H1 (cell line): ENCODE data around the gene IREB2. TPM values are rescaled to one million over a fixed set of nuclear protein-coding genes. Genes with fewer than 3 reads are reported as not detected.

ENCODE experiments used
- CTCF ChIA-PET: fragments of 300-600 bp; sonication (Branson Sonifier 250); formaldehyde crosslinking; loops from one replicate; lab custom pipeline; 2021; ENCODE audit not compliant: partially characterized antibody; lab: Charles Lee
- POLR2A ChIA-PET: fragments of 300-600 bp; sonication (Branson Sonifier 250); formaldehyde crosslinking; loops from one replicate; lab custom pipeline; 2021; ENCODE audit warnings: inconsistent platforms; ENCODE audit not compliant: partially characterized antibody; lab: Charles Lee
- DNase-seq, 2 experiments: peaks; one replicate each; pipeline versions ENCODE4 v3.0.0 to v3.0.0-alpha.2; 2010 to 2022; ENCODE audit warnings: low spot score in 2 of 2, low read depth in 1 of 2, mixed read lengths in 1 of 2
- FAIRE-seq: peaks from 2 replicates; lab custom pipeline; 2011; peaks lifted over from hg19 to GRCh38; lab: Jason Lieb, UNC
- H2AFZ ChIP-seq: 2 replicates; pipeline ENCODE4 v1.8.1; 2012; ENCODE audit warnings: low read length, inconsistent platforms
- H2AK5ac ChIP-seq: 2 replicates; pipeline ENCODE4 v1.6.1; 2013; ENCODE audit warnings: low read depth, low read length
- H2BK120ac ChIP-seq: replicated peaks from 2 replicates; pipeline ENCODE3; 2013; ENCODE audit warnings: low read depth, low read length, inconsistent platforms
- H2BK12ac ChIP-seq: 2 replicates; pipeline ENCODE4 v1.6.1; 2013; ENCODE audit warnings: low read depth, low read length
- H2BK15ac ChIP-seq: 2 replicates; pipeline ENCODE4 v1.6.1; 2013; ENCODE audit warnings: low read length
- H2BK20ac ChIP-seq: 2 replicates; pipeline ENCODE4 v1.6.1; 2013; ENCODE audit warnings: low read length
- H2BK5ac ChIP-seq: 2 replicates; pipeline ENCODE4 v1.6.1; 2013; ENCODE audit warnings: low read depth, low read length
- H3K14ac ChIP-seq: 2 replicates; pipeline ENCODE4 v1.6.1; 2013; ENCODE audit warnings: inconsistent platforms; ENCODE audit not compliant: insufficient read length
- H3K18ac ChIP-seq: 2 replicates; pipeline ENCODE4 v1.6.1; 2013; ENCODE audit warnings: low read length; ENCODE audit errors: extremely low read depth
- H3K23ac ChIP-seq: 2 replicates; pipeline ENCODE4 v1.6.1; 2013; ENCODE audit warnings: inconsistent platforms; ENCODE audit not compliant: insufficient read length
- H3K23me2 ChIP-seq: 2 replicates; pipeline ENCODE4 v1.6.1; 2013; ENCODE audit warnings: low read depth, low read length
- H3K27ac ChIP-seq: 2 replicates; pipeline ENCODE4 v1.6.1; 2011; ENCODE audit warnings: low read depth, low read length, inconsistent platforms
- H3K27me3 ChIP-seq, 4 experiments: replicated peaks in 1 of 4; 1 replicate in 1 of 4; 2 replicates in 3 of 4; pipeline versions ENCODE4 v1.6.1 to v1.8.1; 2011 to 2013; ENCODE audit warnings: low read length in 3 of 4, mild to moderate bottlenecking in 3 of 4, inconsistent platforms in 2 of 4, mixed read lengths in 2 of 4, moderate library complexity in 1 of 4; ENCODE audit not compliant: control insufficient read depth in 3 of 4, insufficient read depth in 3 of 4; ENCODE audit errors: extremely low read depth in 1 of 4
- H3K36me3 ChIP-seq, 4 experiments: 2 replicates each; pipeline versions ENCODE4 v1.6.1 to v1.8.1; 2011 to 2013; ENCODE audit warnings: mild to moderate bottlenecking in 4 of 4, low read length in 3 of 4, moderate library complexity in 2 of 4, control low read depth in 1 of 4, inconsistent platforms in 1 of 4; ENCODE audit not compliant: insufficient read depth in 4 of 4, control insufficient read depth in 2 of 4
- H3K4ac ChIP-seq: replicated peaks from 2 replicates; pipeline ENCODE3; 2013; ENCODE audit warnings: low read length, low read depth, mixed read lengths, inconsistent platforms; ENCODE audit not compliant: insufficient read length
- H3K4me1 ChIP-seq, 4 experiments: replicated peaks in 1 of 4; 1 replicate in 1 of 4; 2 replicates in 3 of 4; pipeline versions ENCODE4 v1.6.1 to v1.8.1; 2011 to 2013; ENCODE audit warnings: low read length in 3 of 4, inconsistent platforms in 2 of 4, mixed read lengths in 1 of 4; ENCODE audit not compliant: insufficient read depth in 4 of 4, control insufficient read depth in 3 of 4
- H3K4me2 ChIP-seq, 2 experiments: 2 replicates each; pipeline versions ENCODE4 v1.6.1 to v1.8.1; 2011 to 2013; ENCODE audit warnings: low read depth in 2 of 2, low read length in 2 of 2, control low read depth in 1 of 2, inconsistent platforms in 1 of 2, mild to moderate bottlenecking in 1 of 2; ENCODE audit not compliant: insufficient read depth in 1 of 2
- H3K4me3 ChIP-seq, 4 experiments: fragments of 200-600, 300-600 bp in 1 of 4; sonication (generic), shearing (Covaris generic), sonication (Bioruptor Twin) in 1 of 4; 2 replicates each; pipeline versions ENCODE4 v1.5.1 to v1.8.1; 2011 to 2016; ENCODE audit warnings: low read length in 4 of 4, low read depth in 3 of 4, control low read depth in 2 of 4, inconsistent platforms in 2 of 4, mild to moderate bottlenecking in 2 of 4, mixed read lengths in 1 of 4, moderate library complexity in 1 of 4; ENCODE audit not compliant: insufficient read depth in 2 of 4; ENCODE audit errors: extremely low read depth in 1 of 4
- H3K56ac ChIP-seq: replicated peaks from 2 replicates; pipeline ENCODE3; 2013; ENCODE audit warnings: low read depth, mild to moderate bottlenecking, mixed read lengths, low read length, inconsistent platforms; ENCODE audit not compliant: insufficient read length
- H3K79me1 ChIP-seq: 2 replicates; pipeline ENCODE4 v1.6.1; 2013; ENCODE audit warnings: low read depth, low read length, control low read depth
- H3K79me2 ChIP-seq, 2 experiments: 2 replicates each; pipeline versions ENCODE4 v1.6.1 to v1.8.1; 2012 to 2013; ENCODE audit warnings: low read length in 2 of 2, mild to moderate bottlenecking in 2 of 2, inconsistent platforms in 1 of 2; ENCODE audit not compliant: insufficient read depth in 2 of 2, control insufficient read depth in 1 of 2
- H3K9ac ChIP-seq, 4 experiments: replicated peaks in 1 of 4; 1 replicate in 1 of 4; 2 replicates in 3 of 4; pipeline versions ENCODE4 v1.6.1 to v1.8.1; 2011 to 2013; ENCODE audit warnings: low read depth in 3 of 4, low read length in 3 of 4, control low read depth in 2 of 4, mild to moderate bottlenecking in 2 of 4, moderate library complexity in 2 of 4, inconsistent platforms in 1 of 4; ENCODE audit errors: extremely low read depth in 1 of 4
- H3K9me3 ChIP-seq, 2 experiments: 2 replicates each; pipeline versions ENCODE4 v1.6.1 to v1.8.1; 2012 to 2013; ENCODE audit warnings: mild to moderate bottlenecking in 2 of 2, moderate library complexity in 2 of 2, control low read depth in 1 of 2, inconsistent platforms in 1 of 2, low read depth in 1 of 2, low read length in 1 of 2, mixed read lengths in 1 of 2; ENCODE audit not compliant: insufficient read depth in 2 of 2
- H4K20me1 ChIP-seq, 2 experiments: replicated peaks in 1 of 2; 2 replicates each; pipeline versions ENCODE3 to v1.8.1; 2011 to 2013; ENCODE audit warnings: inconsistent platforms in 2 of 2, low read length in 2 of 2, mild to moderate bottlenecking in 1 of 2; ENCODE audit not compliant: insufficient read depth in 2 of 2, control insufficient read depth in 1 of 2
- H4K5ac ChIP-seq: 2 replicates; pipeline ENCODE4 v1.6.1; 2013; ENCODE audit warnings: low read length, low read depth, mixed read lengths, inconsistent platforms; ENCODE audit not compliant: insufficient read length
- H4K8ac ChIP-seq: 2 replicates; pipeline ENCODE4 v1.8.0; 2013; ENCODE audit warnings: mild to moderate bottlenecking, moderate library complexity, low read length, inconsistent platforms; ENCODE audit not compliant: insufficient read depth; ENCODE audit errors: extremely low read depth
- H4K91ac ChIP-seq: replicated peaks from 2 replicates; pipeline ENCODE3; 2013; ENCODE audit warnings: low read length, mixed read lengths, inconsistent platforms; ENCODE audit not compliant: insufficient read length
- BACH1 ChIP-seq: IDR thresholded peaks from 2 replicates; pipeline ENCODE4 v1.6.1; 2012; ENCODE audit warnings: low read length, improper control_type of control experiment
- CBX5 ChIP-seq: fragments of 300-800, 300-1000 bp; sonication (generic); IDR thresholded peaks from 2 replicates; pipeline ENCODE4 v1.7.1; 2016; ENCODE audit warnings: antibody characterized with exemption, low read length, low read depth
- CBX8 ChIP-seq: fragments of 300-800, 300-1000 bp; sonication (generic); IDR thresholded peaks from 2 replicates; pipeline ENCODE4 v1.7.1; 2016; ENCODE audit warnings: low read depth, low read length, borderline replicate concordance
- EGR1 ChIP-seq: IDR thresholded peaks from 2 replicates; pipeline ENCODE4 v1.6.1; 2011; ENCODE audit warnings: low read depth, low read length, borderline replicate concordance
- EZH2 ChIP-seq: fragments of 200-600 bp; sonication (generic); IDR thresholded peaks from 2 replicates; pipeline ENCODE4 v1.7.1; 2012; ENCODE audit warnings: low read depth, mild to moderate bottlenecking, moderate library complexity, low read length, inconsistent platforms; ENCODE audit not compliant: severe bottlenecking
- HDAC2 ChIP-seq, 2 experiments: fragments of 300-600 bp in 1 of 2; sonication (generic) in 1 of 2; IDR thresholded peaks; 2 replicates each; pipeline ENCODE4 v1.6.1; 2011 to 2012; ENCODE audit warnings: low read depth in 2 of 2, low read length in 2 of 2, mild to moderate bottlenecking in 2 of 2, moderate library complexity in 2 of 2, borderline replicate concordance in 1 of 2, inconsistent platforms in 1 of 2
- MAX ChIP-seq: IDR thresholded peaks from 2 replicates; pipeline ENCODE4 v1.6.1; 2012; ENCODE audit warnings: inconsistent platforms
- SIN3A ChIP-seq, 2 experiments: IDR thresholded peaks in 1 of 2; conservative IDR thresholded peaks in 1 of 2; 2 replicates each; pipeline ENCODE4 v1.6.1; 2011 to 2012; ENCODE audit warnings: low read length in 2 of 2, improper control_type of control experiment in 1 of 2, low read depth in 1 of 2, mild to moderate bottlenecking in 1 of 2
- TAF7 ChIP-seq: optimal IDR thresholded peaks from 2 replicates; pipeline ENCODE3; 2011; ENCODE audit warnings: low read depth, mild to moderate bottlenecking, inconsistent platforms, low read length, moderate library complexity, borderline replicate concordance
- TBP ChIP-seq: IDR thresholded peaks from 2 replicates; pipeline ENCODE4 v1.6.1; 2011; ENCODE audit warnings: low read depth, low read length, improper control_type of control experiment
- USF2 ChIP-seq: IDR thresholded peaks from 2 replicates; pipeline ENCODE4 v1.6.1; 2011; ENCODE audit warnings: low read length, improper control_type of control experiment
- WGBS, 2 experiments: shearing (Covaris generic) in 1 of 2; methylation state at CpG; one replicate each; pipeline versions ENCODE4 v1.1.6 to v1.1.7; 2013 to 2015; ENCODE audit warnings: low lambda C conversion rate in 2 of 2, mixed read lengths in 2 of 2, inconsistent platforms in 1 of 2, low coverage in 1 of 2, missing lambda C conversion rate in 1 of 2; ENCODE audit not compliant: insufficient replicate concordance in 2 of 2, insufficient coverage in 1 of 2, insufficient read length in 1 of 2; ENCODE audit errors: extremely low coverage in 1 of 2, missing lambda C conversion rate in 1 of 2; 5-methylcytosine and 5-hydroxymethylcytosine counted together
- polyA plus RNA-seq, 7 experiments: library from polyadenylated mRNA; depleted of rRNA in 3 of 7; stranded (reverse) in 5 of 7; unstranded in 2 of 7; fragments of >200 nt in 5 of 7; fragments of 200-250 nt in 2 of 7; gene quantifications; 1 replicate in 5 of 7; 2 replicates in 1 of 7; 4 replicates in 1 of 7; pipeline versions ENCODE4 v1.2.1 to v1.2.3, GENCODE V29; 2011 to 2013; ENCODE audit warnings: missing spikeins in 2 of 7, mixed read lengths in 2 of 7
- total RNA-seq: library from RNA; stranded (reverse); fragmentation: NEBNext Ultra II Directional; extraction: Animal tissue kit (Norgen Biotek cat#: 25700); gene quantifications from 2 replicates; pipeline ENCODE4 v1.2.1, GENCODE V29; 2021
- TF ChIP-seq, protein P1 (sequence below): IDR thresholded peaks from 2 replicates; pipeline ENCODE4 v1.6.1; 2011; ENCODE audit warnings: low read depth, mild to moderate bottlenecking, low read length; ENCODE audit not compliant: insufficient read depth

IREB2 gene
- total and polyA plus RNA-seq, 2 of the 8 experiments (the other 6 are each of a cell fraction or from before 2014, with no cell fraction given), result 21.0 to 103 TPM

DNA sequence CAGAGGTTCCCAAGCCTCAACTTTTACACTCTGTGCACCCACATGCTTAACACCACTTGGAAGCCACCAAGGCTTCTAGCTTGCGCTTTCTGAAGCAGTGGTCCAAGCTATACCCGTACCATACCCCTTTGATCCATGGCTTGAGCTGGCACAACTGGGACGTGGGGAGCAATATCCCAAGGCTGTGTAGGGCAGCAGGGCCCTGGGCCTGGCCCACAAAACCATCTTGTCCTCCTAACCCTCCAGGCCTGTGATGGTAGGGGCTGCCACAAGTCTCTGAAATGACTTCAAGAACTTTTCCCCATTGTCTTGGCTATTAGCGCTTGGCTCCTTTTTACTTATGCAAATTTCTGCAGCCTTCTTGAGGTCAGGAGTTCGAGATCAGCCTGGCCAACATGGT, 86.2 kb downstream of the IREB2 start:
- Histone ChIP-seq H3K18ac (no peak overlapping the region), H3K36me3 (no peaks in the 10 kb centered on the region), H3K4me1 (no peaks in the 10 kb centered on the region), H3K27me3 (no peaks in the 10 kb centered on the region), H3K9me3 (peaks cover 7 to 8% of the 10 kb centered on the region in 2 experiments; a peak in 3 of 4 replicates), H4K8ac (no peak overlapping the region), H4K5ac (no peak overlapping the region), H2BK20ac (no peak overlapping the region), H3K23me2 (no peaks in the 10 kb centered on the region), H4K20me1 (no peaks in the 10 kb centered on the region), H2BK15ac (no peak overlapping the region), H3K14ac (no peak overlapping the region), H3K56ac (no peak overlapping the region), H2AFZ (no peak overlapping the region), H2BK5ac (no peak overlapping the region), H2BK120ac (no peak overlapping the region), H3K4ac (no peak overlapping the region), H3K23ac (no peak overlapping the region), H4K91ac (no peak overlapping the region), H3K4me2 (no peak overlapping the region), H3K79me1 (no peaks in the 10 kb centered on the region), H3K4me3 (no peak overlapping the region), H3K9ac (no peak overlapping the region), H2AK5ac (no peak overlapping the region), H3K79me2 (no peaks in the 10 kb centered on the region), H2BK12ac (no peak overlapping the region), H3K27ac (no peak overlapping the region)
- FAIRE-seq (no peak), DNase-seq (no peak)
- ChIA-PET POLR2A (no interaction called here), CTCF (no interaction called here)
- WGBS, 2 experiments, result 86% methylated on average over 5 of the region's 5 CpGs; no CpG with 5 or more reads in 1 of the 2 experiments
- no peak for TF ChIP-seq CBX5
- no peak for TF ChIP-seq HDAC2 (IDR thresholded peaks at IDR 0.05; ENCODE audit: borderline replicate concordance in 1 of 2, low read depth in 2 of 2, low read length in 2 of 2)
- TF ChIP-seq, protein P1, sequence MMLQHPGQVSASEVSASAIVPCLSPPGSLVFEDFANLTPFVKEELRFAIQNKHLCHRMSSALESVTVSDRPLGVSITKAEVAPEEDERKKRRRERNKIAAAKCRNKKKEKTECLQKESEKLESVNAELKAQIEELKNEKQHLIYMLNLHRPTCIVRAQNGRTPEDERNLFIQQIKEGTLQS, result no peak
- TF ChIP-seq TAF7, result no peak
- TF ChIP-seq EGR1, result no peak
- TF ChIP-seq USF2, result no peak
- no peak for TF ChIP-seq EZH2
- no peak for TF ChIP-seq SIN3A (conservative IDR thresholded peaks at IDR 0.05 in 1 of 2, IDR thresholded peaks at IDR 0.05 in 1 of 2; ENCODE audit: low read depth in 1 of 2, low read length in 2 of 2)
- TF ChIP-seq TBP, result no peak
- no peak for TF ChIP-seq BACH1
- no peak for TF ChIP-seq MAX
- TF ChIP-seq CBX8, result no peak
